Liver (tissue), 9 donors: ENCODE data around the gene GLI3. TPM values are rescaled to one million over a fixed set of nuclear protein-coding genes. Genes with fewer than 3 reads are reported as not detected.

ENCODE experiments used
- DNase-seq: peaks from one replicate; pipeline ENCODE4 v3.0.0-alpha.2; 2017; ENCODE audit warnings: low spot score
- H3K27ac ChIP-seq, 2 donors: one replicate each; pipeline ENCODE4 v1.7.0; 2013; ENCODE audit warnings: inconsistent platforms in 2 of 2, low read length in 2 of 2, control low read depth in 1 of 2, low read depth in 1 of 2, mild to moderate bottlenecking in 1 of 2
- H3K27me3 ChIP-seq, 4 donors: one replicate each; pipeline versions ENCODE4 v1.6.1 to v1.7.0; 2013; ENCODE audit warnings: low read length in 3 of 4, inconsistent platforms in 1 of 4, mild to moderate bottlenecking in 1 of 4, moderate library complexity in 1 of 4; ENCODE audit not compliant: control insufficient read depth in 4 of 4, insufficient read depth in 4 of 4
- H3K36me3 ChIP-seq, 4 donors: one replicate each; pipeline versions ENCODE4 v1.6.1 to v1.7.0; 2013; ENCODE audit warnings: low read length in 3 of 4, mild to moderate bottlenecking in 3 of 4, low read depth in 1 of 4, moderate library complexity in 1 of 4; ENCODE audit not compliant: control insufficient read depth in 4 of 4, insufficient read depth in 3 of 4
- H3K4me1 ChIP-seq, 4 donors: one replicate each; pipeline versions ENCODE4 v1.6.1 to v1.7.0; 2013; ENCODE audit warnings: low read length in 3 of 4, mild to moderate bottlenecking in 3 of 4, moderate library complexity in 1 of 4; ENCODE audit not compliant: control insufficient read depth in 4 of 4, insufficient read depth in 4 of 4
- H3K4me3 ChIP-seq, 3 donors: one replicate each; pipeline versions ENCODE4 v1.6.1 to v1.7.0; 2013; ENCODE audit warnings: low read length in 3 of 3, control low read depth in 1 of 3, low read depth in 1 of 3, mild to moderate bottlenecking in 1 of 3
- H3K9ac ChIP-seq, 2 donors: one replicate each; pipeline ENCODE4 v1.7.0; 2013; ENCODE audit warnings: low read length in 2 of 2, mild to moderate bottlenecking in 2 of 2, moderate library complexity in 2 of 2, control low read depth in 1 of 2, low read depth in 1 of 2
- H3K9me3 ChIP-seq, 4 donors: one replicate each; pipeline versions ENCODE4 v1.6.1 to v1.7.0; 2013; ENCODE audit warnings: low read length in 3 of 4; ENCODE audit not compliant: control insufficient read depth in 4 of 4
- EGR1 ChIP-seq, 2 donors: IDR thresholded peaks; 2 replicates each; pipeline ENCODE4 v1.6.1; 2016 to 2018; ENCODE audit warnings: antibody characterized with exemption in 2 of 2, low read depth in 2 of 2
- FOXA1 ChIP-seq: IDR thresholded peaks from 2 replicates; pipeline ENCODE4 v1.6.1; 2016; ENCODE audit warnings: antibody characterized with exemption
- FOXA2 ChIP-seq: IDR thresholded peaks from 2 replicates; pipeline ENCODE4 v1.6.1; 2016; ENCODE audit warnings: antibody characterized with exemption
- GABPA ChIP-seq, 2 donors: IDR thresholded peaks in 1 of 2; conservative IDR thresholded peaks in 1 of 2; 2 replicates each; pipeline ENCODE4 v1.6.1; 2016; ENCODE audit warnings: antibody characterized with exemption in 2 of 2, mild to moderate bottlenecking in 1 of 2, moderate library complexity in 1 of 2
- HNF4A ChIP-seq, 2 donors: conservative IDR thresholded peaks; 2 replicates each; pipeline ENCODE4 v1.6.1; 2016; ENCODE audit warnings: antibody characterized with exemption in 2 of 2, mild to moderate bottlenecking in 2 of 2
- HNF4G ChIP-seq: IDR thresholded peaks from 2 replicates; pipeline ENCODE4 v1.6.1; 2016; ENCODE audit warnings: antibody characterized with exemption
- JUND ChIP-seq, 2 donors: IDR thresholded peaks; 2 replicates each; pipeline ENCODE4 v1.6.1; 2016; ENCODE audit warnings: antibody characterized with exemption in 2 of 2
- NR2F2 ChIP-seq: IDR thresholded peaks from 2 replicates; pipeline ENCODE4 v1.6.1; 2016; ENCODE audit warnings: antibody characterized with exemption
- RAD21 ChIP-seq, 2 donors: IDR thresholded peaks; 2 replicates each; pipeline ENCODE4 v1.6.1; 2016; ENCODE audit warnings: antibody characterized with exemption in 2 of 2, mild to moderate bottlenecking in 2 of 2
- RXRA ChIP-seq, 2 donors: IDR thresholded peaks; 2 replicates each; pipeline ENCODE4 v1.6.1; 2017 to 2018; ENCODE audit warnings: antibody characterized with exemption in 2 of 2, mild to moderate bottlenecking in 1 of 2
- SP1 ChIP-seq: IDR thresholded peaks from 2 replicates; pipeline ENCODE4 v1.6.1; 2018; ENCODE audit warnings: antibody characterized with exemption, mild to moderate bottlenecking
- TAF1 ChIP-seq: conservative IDR thresholded peaks from 2 replicates; pipeline ENCODE4 v1.6.1; 2016; ENCODE audit warnings: antibody characterized with exemption, mild to moderate bottlenecking
- YY1 ChIP-seq: IDR thresholded peaks from 2 replicates; pipeline ENCODE4 v1.6.1; 2016; ENCODE audit warnings: antibody characterized with exemption, mild to moderate bottlenecking
- whole genome bisulfite sequencing: extraction: QIAGEN DNeasy Blood & Tissue Kit; methylation state at CpG from one replicate; pipeline ENCODE4 v1.1.7; 2013; 5-methylcytosine and 5-hydroxymethylcytosine counted together
- polyA plus RNA-seq, 2 donors: library from polyadenylated mRNA; stranded (reverse) in 1 of 2; unstranded in 1 of 2; fragments of 200-250 nt in 1 of 2; fragments of >200 nt in 1 of 2; fragmentation: Nextera tagmentation in 1 of 2; extraction: Ambion mirVana in 1 of 2; gene quantifications; one replicate each; pipeline versions ENCODE4 v1.2.1 to v1.2.3, GENCODE V29; 2013 to 2015
- total RNA-seq, 2 donors: library from RNA; depleted of rRNA; stranded (reverse); fragments of >200 nt; gene quantifications; one replicate each; pipeline ENCODE4 v1.2.3, GENCODE V29; 2014
- TF ChIP-seq, protein P1 (sequence below): IDR thresholded peaks from 2 replicates; pipeline ENCODE4 v1.6.1; 2016; ENCODE audit warnings: antibody characterized with exemption
- TF ChIP-seq, protein P2 (sequence below): IDR thresholded peaks from 2 replicates; pipeline ENCODE4 v1.6.1; 2016; ENCODE audit warnings: antibody characterized with exemption, mild to moderate bottlenecking
- TF ChIP-seq, protein P3 (sequence below): fragments of 150-350 bp; IDR thresholded peaks from 2 replicates; pipeline ENCODE4 v1.5.1; 2017; ENCODE audit warnings: improper control_type of control experiment, low read depth, low read length; ENCODE audit not compliant: missing input control
- TF ChIP-seq, protein P4 (sequence below): IDR thresholded peaks from 2 replicates; pipeline ENCODE4 v1.6.1; 2016; ENCODE audit warnings: antibody characterized with exemption
- TF ChIP-seq, protein P5 (sequence below): IDR thresholded peaks from 2 replicates; pipeline ENCODE4 v1.6.1; 2016; ENCODE audit warnings: antibody characterized with exemption
- donor health status: healthy.
- donor health status: healthy.
- donor health status: healthy.
- donor health status: healthy.
- donor health status: healthy.

The GLI3 gene
- total and polyA plus RNA-seq, 4 donors = 0.09 to 0.42 (median 0.26) TPM

DNA sequence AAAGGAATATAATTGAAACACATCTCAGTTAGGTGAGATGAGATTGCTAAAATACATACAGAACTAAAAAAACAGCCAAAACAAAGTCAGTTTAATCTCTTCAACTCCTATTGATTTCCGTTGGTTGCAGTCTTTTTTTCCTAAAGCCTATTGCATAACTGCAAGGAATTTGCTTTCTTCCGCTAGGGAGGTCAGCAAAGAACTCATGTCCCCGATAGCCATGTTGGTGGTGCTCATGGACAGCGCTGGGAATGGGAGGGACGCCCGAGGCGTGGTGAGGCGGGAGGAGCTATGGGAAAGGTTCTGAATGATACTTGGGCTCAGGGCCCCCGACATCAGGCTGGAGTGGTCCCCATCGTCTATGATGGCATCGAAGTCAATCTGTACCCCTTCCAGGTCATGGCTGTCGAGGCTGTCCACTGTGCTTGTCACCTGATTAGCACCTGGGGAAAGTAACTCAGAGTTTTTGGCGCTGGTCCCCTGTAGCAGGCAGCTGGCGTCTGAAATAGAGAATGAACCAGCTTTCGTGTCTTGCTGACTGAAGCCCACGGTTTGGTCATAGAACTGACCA is 272.7 kb downstream of the GLI3 start:
- H3K36me3 ChIP-seq = no peaks in the 10 kb centered on the region
- no peak for DNase-seq
- no peak overlapping the region for H3K9ac ChIP-seq
- H3K9me3 ChIP-seq = no peaks in the 10 kb centered on the region
- H3K27ac ChIP-seq = no peak overlapping the region
- peaks cover 0 to 4% (median 0%) of the 10 kb centered on the region in 4 donors for H3K27me3 ChIP-seq
- no peak overlapping the region for H3K4me3 ChIP-seq
- H3K4me1 ChIP-seq = no peaks in the 10 kb centered on the region
- TF ChIP-seq YY1 (no peak), FOXA1 (no peak), NR2F2 (no peak), RAD21 (IDR thresholded peaks at IDR 0.05) (no peak), RXRA (IDR thresholded peaks at IDR 0.05) (no peak), FOXA2 (no peak), HNF4A (conservative IDR thresholded peaks at IDR 0.05) (no peak), TAF1 (no peak), GABPA (IDR thresholded peaks at IDR 0.05 in 1 of 2, conservative IDR thresholded peaks at IDR 0.05 in 1 of 2) (no peak)
- TF ChIP-seq, protein P1, sequence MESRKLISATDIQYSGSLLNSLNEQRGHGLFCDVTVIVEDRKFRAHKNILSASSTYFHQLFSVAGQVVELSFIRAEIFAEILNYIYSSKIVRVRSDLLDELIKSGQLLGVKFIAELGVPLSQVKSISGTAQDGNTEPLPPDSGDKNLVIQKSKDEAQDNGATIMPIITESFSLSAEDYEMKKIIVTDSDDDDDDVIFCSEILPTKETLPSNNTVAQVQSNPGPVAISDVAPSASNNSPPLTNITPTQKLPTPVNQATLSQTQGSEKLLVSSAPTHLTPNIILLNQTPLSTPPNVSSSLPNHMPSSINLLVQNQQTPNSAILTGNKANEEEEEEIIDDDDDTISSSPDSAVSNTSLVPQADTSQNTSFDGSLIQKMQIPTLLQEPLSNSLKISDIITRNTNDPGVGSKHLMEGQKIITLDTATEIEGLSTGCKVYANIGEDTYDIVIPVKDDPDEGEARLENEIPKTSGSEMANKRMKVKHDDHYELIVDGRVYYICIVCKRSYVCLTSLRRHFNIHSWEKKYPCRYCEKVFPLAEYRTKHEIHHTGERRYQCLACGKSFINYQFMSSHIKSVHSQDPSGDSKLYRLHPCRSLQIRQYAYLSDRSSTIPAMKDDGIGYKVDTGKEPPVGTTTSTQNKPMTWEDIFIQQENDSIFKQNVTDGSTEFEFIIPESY = no peak
- TF ChIP-seq, protein P2, sequence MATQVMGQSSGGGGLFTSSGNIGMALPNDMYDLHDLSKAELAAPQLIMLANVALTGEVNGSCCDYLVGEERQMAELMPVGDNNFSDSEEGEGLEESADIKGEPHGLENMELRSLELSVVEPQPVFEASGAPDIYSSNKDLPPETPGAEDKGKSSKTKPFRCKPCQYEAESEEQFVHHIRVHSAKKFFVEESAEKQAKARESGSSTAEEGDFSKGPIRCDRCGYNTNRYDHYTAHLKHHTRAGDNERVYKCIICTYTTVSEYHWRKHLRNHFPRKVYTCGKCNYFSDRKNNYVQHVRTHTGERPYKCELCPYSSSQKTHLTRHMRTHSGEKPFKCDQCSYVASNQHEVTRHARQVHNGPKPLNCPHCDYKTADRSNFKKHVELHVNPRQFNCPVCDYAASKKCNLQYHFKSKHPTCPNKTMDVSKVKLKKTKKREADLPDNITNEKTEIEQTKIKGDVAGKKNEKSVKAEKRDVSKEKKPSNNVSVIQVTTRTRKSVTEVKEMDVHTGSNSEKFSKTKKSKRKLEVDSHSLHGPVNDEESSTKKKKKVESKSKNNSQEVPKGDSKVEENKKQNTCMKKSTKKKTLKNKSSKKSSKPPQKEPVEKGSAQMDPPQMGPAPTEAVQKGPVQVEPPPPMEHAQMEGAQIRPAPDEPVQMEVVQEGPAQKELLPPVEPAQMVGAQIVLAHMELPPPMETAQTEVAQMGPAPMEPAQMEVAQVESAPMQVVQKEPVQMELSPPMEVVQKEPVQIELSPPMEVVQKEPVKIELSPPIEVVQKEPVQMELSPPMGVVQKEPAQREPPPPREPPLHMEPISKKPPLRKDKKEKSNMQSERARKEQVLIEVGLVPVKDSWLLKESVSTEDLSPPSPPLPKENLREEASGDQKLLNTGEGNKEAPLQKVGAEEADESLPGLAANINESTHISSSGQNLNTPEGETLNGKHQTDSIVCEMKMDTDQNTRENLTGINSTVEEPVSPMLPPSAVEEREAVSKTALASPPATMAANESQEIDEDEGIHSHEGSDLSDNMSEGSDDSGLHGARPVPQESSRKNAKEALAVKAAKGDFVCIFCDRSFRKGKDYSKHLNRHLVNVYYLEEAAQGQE = no peak
- TF ChIP-seq, protein P3, sequence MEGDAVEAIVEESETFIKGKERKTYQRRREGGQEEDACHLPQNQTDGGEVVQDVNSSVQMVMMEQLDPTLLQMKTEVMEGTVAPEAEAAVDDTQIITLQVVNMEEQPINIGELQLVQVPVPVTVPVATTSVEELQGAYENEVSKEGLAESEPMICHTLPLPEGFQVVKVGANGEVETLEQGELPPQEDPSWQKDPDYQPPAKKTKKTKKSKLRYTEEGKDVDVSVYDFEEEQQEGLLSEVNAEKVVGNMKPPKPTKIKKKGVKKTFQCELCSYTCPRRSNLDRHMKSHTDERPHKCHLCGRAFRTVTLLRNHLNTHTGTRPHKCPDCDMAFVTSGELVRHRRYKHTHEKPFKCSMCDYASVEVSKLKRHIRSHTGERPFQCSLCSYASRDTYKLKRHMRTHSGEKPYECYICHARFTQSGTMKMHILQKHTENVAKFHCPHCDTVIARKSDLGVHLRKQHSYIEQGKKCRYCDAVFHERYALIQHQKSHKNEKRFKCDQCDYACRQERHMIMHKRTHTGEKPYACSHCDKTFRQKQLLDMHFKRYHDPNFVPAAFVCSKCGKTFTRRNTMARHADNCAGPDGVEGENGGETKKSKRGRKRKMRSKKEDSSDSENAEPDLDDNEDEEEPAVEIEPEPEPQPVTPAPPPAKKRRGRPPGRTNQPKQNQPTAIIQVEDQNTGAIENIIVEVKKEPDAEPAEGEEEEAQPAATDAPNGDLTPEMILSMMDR = no peak
- WGBS = 76% methylated on average over 16 of the region's 16 CpGs

DNA sequence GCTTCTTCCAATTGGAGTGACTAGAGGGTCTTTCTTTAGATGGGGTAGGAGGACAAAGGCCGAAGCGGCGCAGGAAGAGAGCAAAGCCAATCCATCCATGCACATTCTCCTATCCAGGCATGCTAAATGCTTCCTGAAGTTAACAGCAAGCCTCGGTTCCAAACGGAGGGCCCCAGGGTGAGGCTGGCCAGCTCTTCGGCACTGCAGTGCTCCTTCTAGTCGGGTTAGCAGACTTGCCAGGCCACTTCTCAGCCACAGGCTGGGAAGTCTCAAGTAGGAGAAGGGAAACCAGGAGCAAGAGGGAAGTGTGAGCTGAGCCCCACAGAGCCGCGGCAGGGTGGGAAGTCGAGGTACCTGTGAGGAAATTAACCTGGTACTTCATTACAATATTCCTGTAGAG is 280.3 kb downstream of the GLI3 start:
- DNase-seq = no peak
- WGBS = 79% methylated on average over 10 of the region's 10 CpGs
- Histone ChIP-seq H3K27ac (no peak overlapping the region), H3K4me3 (no peak overlapping the region), H3K9ac (no peak overlapping the region), H3K9me3 (no peaks in the 10 kb centered on the region), H3K4me1 (peaks cover 0 to 5% (median 2%) of the 10 kb centered on the region in 4 donors), H3K36me3 (no peaks in the 10 kb centered on the region), H3K27me3 (peaks cover 0 to 13% (median 0%) of the 10 kb centered on the region in 4 donors)
- TF ChIP-seq, protein P2 = no peak
- TF ChIP-seq YY1 = no peak
- TF ChIP-seq GABPA (IDR thresholded peaks at IDR 0.05 in 1 of 2, conservative IDR thresholded peaks at IDR 0.05 in 1 of 2) = no peak
- no peak for TF ChIP-seq HNF4A (conservative IDR thresholded peaks at IDR 0.05)
- no peak for TF ChIP-seq SP1
- TF ChIP-seq HNF4G = no peak
- no peak for TF ChIP-seq TAF1
- no peak for TF ChIP-seq RAD21 (IDR thresholded peaks at IDR 0.05)
- TF ChIP-seq JUND (IDR thresholded peaks at IDR 0.05) = no peak
- TF ChIP-seq, protein P4, sequence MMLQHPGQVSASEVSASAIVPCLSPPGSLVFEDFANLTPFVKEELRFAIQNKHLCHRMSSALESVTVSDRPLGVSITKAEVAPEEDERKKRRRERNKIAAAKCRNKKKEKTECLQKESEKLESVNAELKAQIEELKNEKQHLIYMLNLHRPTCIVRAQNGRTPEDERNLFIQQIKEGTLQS = no peak
- no peak for TF ChIP-seq RXRA (IDR thresholded peaks at IDR 0.05)
- TF ChIP-seq, protein P5, sequence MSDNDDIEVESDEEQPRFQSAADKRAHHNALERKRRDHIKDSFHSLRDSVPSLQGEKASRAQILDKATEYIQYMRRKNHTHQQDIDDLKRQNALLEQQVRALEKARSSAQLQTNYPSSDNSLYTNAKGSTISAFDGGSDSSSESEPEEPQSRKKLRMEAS = no peak
- no peak for TF ChIP-seq FOXA1
- no peak for TF ChIP-seq NR2F2
- no peak for TF ChIP-seq EGR1 (IDR thresholded peaks at IDR 0.05; ENCODE audit: low read depth in 2 of 2)
